NCI-H510A treated with DMSO at 0.1 percent for 48 hours (cell line): ENCODE data around the gene NME4.
"Not testable (repeated sequence)": the region's sequence is repeated elsewhere in the genome, so short reads cannot be mapped to it uniquely, and the experiment has no call there.

ENCODE experiments used
- DNase-seq: peaks from one replicate; lab custom pipeline; 2025; lab: John Stamatoyannopoulos, UW

Gene NME4

GRCh38 chr16:398561-399339 is 1.8 kb downstream of the NME4 start:
- no peak for DNase-seq

- DNase-seq = no peak
Observed at GRCh38 chr16:399340-400019, 2.5 kb downstream of the NME4 start.

- DNase-seq = no peak
Observed at GRCh38 chr16:400061-400591, 3.1 kb downstream of the NME4 start.

GRCh38 chr16:401468-402348 is 4.7 kb downstream of the NME4 start, which contains the start of gene DECR2:
Gene DECR2 (plus strand): TSS chr16:401885. CDS start chr16:401964, 79 bp downstream.
- DNase-seq = peak; percentile 69

- DNase-seq = no peak
Observed at GRCh38 chr16:404971-405486, 8.0 kb downstream of the NME4 start.

- DNase-seq = no peak
Observed at GRCh38 chr16:405548-406506, 8.8 kb downstream of the NME4 start.

- no peak for DNase-seq
Observed at GRCh38 chr16:407253-407652, 10.3 kb downstream of the NME4 start.

GRCh38 chr16:410516-411178 is 13.6 kb downstream of the NME4 start:
- DNase-seq = no peak

GRCh38 chr16:411576-412265 is 14.7 kb downstream of the NME4 start:
- no peak for DNase-seq

- no peak for DNase-seq
Observed at GRCh38 chr16:414395-415169, 17.6 kb downstream of the NME4 start.

- not testable (repeated sequence) for DNase-seq
Observed at GRCh38 chr16:415170-415498, 18.1 kb downstream of the NME4 start.

- DNase-seq = not testable (repeated sequence)
Observed at GRCh38 chr16:422179-422578, 25.2 kb downstream of the NME4 start.

GRCh38 chr16:424033-424622 is 27.1 kb downstream of the NME4 start:
- DNase-seq = no peak

- no peak for DNase-seq
Observed at GRCh38 chr16:424623-425081, 27.7 kb downstream of the NME4 start.

- DNase-seq = peak; percentile 50
Observed at GRCh38 chr16:425082-425718, 28.2 kb downstream of the NME4 start, which contains the start of gene RAB11FIP3. Gene RAB11FIP3 (plus strand): TSS chr16:425649. CDS start chr16:426007, 358 bp downstream.

- DNase-seq = no peak
Observed at GRCh38 chr16:425740-426114, 28.7 kb downstream of the NME4 start.

GRCh38 chr16:426115-426905 is 29.3 kb downstream of the NME4 start:
- DNase-seq = no peak
